NCI-H526 (cell line): ENCODE results near the gene TANGO2.
A peak's percentile ranks its signal among the peaks of the same experiment; 100 is the strongest.
"Not testable (repeated sequence)": the region's sequence is repeated elsewhere in the genome, so short reads cannot be mapped to it uniquely, and the experiment has no call there.

Source experiments
- DNase-seq, 2 experiments: peaks; one replicate each; lab custom pipeline; 2025; lab: John Stamatoyannopoulos, UW

The TANGO2 gene

GRCh38 chr22:20063271-20064139 lies 42.6 kb downstream of the TANGO2 start:
- no peak for DNase-seq

GRCh38 chr22:20064140-20064480 lies 43.2 kb downstream of the TANGO2 start:
- DNase-seq = no peak

- no peak for DNase-seq
Measured at GRCh38 chr22:20064545-20065262, 43.8 kb downstream of the TANGO2 start.

GRCh38 chr22:20065896-20066616 lies 45.1 kb downstream of the TANGO2 start:
- no peak for DNase-seq

GRCh38 chr22:20066617-20067383 lies 45.9 kb downstream of the TANGO2 start:
- DNase-seq = no peak

- not testable (repeated sequence) for DNase-seq
Measured at GRCh38 chr22:20067384-20067682, 46.4 kb downstream of the TANGO2 start.

GRCh38 chr22:20068640-20069039 lies 47.7 kb downstream of the TANGO2 start:
- no peak for DNase-seq

- no peak for DNase-seq
Measured at GRCh38 chr22:20069331-20070042, 48.6 kb downstream of the TANGO2 start.

- DNase-seq = no peak
Measured at GRCh38 chr22:20071524-20071972, 50.6 kb downstream of the TANGO2 start.

GRCh38 chr22:20076627-20077172 lies 55.8 kb downstream of the TANGO2 start:
- no peak for DNase-seq

GRCh38 chr22:20079745-20080444 lies 59.0 kb downstream of the TANGO2 start, which contains the start of gene DGCR8:
Gene DGCR8 (plus strand): TSS chr22:20080241. CDS start chr22:20085964, 5,723 bp downstream.
- peak; percentile 66 to 95 for DNase-seq

- peak in 1 of 2 experiments; percentile 66 for DNase-seq
Measured at GRCh38 chr22:20080445-20080775, 59.5 kb downstream of the TANGO2 start.

- DNase-seq = no peak
Measured at GRCh38 chr22:20080776-20081654, 60.1 kb downstream of the TANGO2 start.

GRCh38 chr22:20083157-20083890 lies 62.4 kb downstream of the TANGO2 start:
- no peak for DNase-seq

GRCh38 chr22:20083891-20084546 lies 63.1 kb downstream of the TANGO2 start:
- no peak for DNase-seq

GRCh38 chr22:20084547-20085413 lies 63.9 kb downstream of the TANGO2 start:
- DNase-seq = peak in 1 of 2 experiments; percentile 28

GRCh38 chr22:20085651-20086050 lies 64.7 kb downstream of the TANGO2 start:
- DNase-seq = no peak
